Measurements from ENCODE around the gene CLPSL1. TPM values are rescaled to one million over a fixed set of nuclear protein-coding genes. Genes with fewer than 3 reads are reported as not detected.

CLPSL1 gene
- total and polyA plus RNA-seq, 2 of the 13 experiments (the other 11 are each of a cell fraction or from before 2014, with no cell fraction given), result not detected

DNA sequence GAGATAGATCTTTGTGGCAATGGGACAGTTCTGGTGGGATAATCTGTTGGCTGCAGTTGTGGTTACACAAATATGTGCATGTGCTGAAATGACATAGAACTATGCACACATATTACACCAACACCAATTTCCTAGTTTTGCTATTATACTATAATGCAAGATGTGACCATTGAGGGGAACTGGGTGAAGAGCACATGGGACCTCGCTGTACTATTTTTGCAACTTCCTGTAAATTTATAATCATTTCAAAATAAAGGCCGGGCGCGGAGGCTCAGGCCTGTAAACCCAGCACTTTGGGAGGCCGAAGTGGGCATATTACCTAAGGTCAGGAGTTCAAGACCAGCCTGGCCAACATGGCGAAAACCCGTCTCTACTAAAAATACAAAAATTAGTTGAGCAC, 35.3 kb upstream of the CLPSL1 start:
- H3K27ac ChIP-seq (ENCODE audit: extremely low read length, insufficient read depth, low read length), result no peak overlapping the region
- in situ Hi-C loops (cut with HindIII; ENCODE audit: extremely low pct_ligation_motif_present, low pct_unique_long_range_greater_than_20kb) (no loop called here), intact Hi-C loops (cut with micrococcal nuclease; ENCODE audit: unreplicated experiment) (no loop called here)
- H3K9me3 ChIP-seq (ENCODE audit: low read length), result 0 out of 2 replicates have a peak, but pooled peaks cover 4% of the 10 kb centered on the region
- TF ChIP-seq ZNF720 (CRISPR knock-in tag; IDR thresholded peaks at IDR 0.05), result no peak
- TF ChIP-seq MAFK (conservative IDR thresholded peaks at IDR 0.05 in 1 of 2, IDR thresholded peaks at IDR 0.05 in 1 of 2; ENCODE audit: low read length in 2 of 2), result no peak
- no peak for TF ChIP-seq ZFP36L1 (CRISPR knock-in tag; IDR thresholded peaks at IDR 0.05)
- no peak for TF ChIP-seq MZF1 (CRISPR knock-in tag; IDR thresholded peaks at IDR 0.05; ENCODE audit: borderline replicate concordance)
- H3K27me3 ChIP-seq (ENCODE audit: control insufficient read depth in 1 of 2, insufficient read depth in 2 of 2, low read length in 2 of 2), result peaks cover 3 to 6% of the 10 kb centered on the region in 2 experiments; a peak in 3 of 5 replicates
- H3K4me1 ChIP-seq (ENCODE audit: insufficient read depth, low read length), result peaks cover 30% of the 10 kb centered on the region
- ChIA-PET POLR2A (no interaction called here), CTCF (ENCODE audit: low intra/inter-chr PET ratio, low total read pairs) (no interaction called here)
- no peaks in the 10 kb centered on the region for H3K79me2 ChIP-seq (ENCODE audit: insufficient read depth, low read length)
- no peak overlapping the region for H2AFZ ChIP-seq (ENCODE audit: low read length)
- H3K9ac ChIP-seq (ENCODE audit: insufficient read depth, low read depth, low read length), result no peak overlapping the region
- no peak overlapping the region for H3K4me3 ChIP-seq (replicated peaks in 1 of 3; ENCODE audit: insufficient read depth in 1 of 3, low read depth in 2 of 3, low read length in 3 of 3)
- 74% methylated on average over 7 of the region's 7 CpGs for WGBS (ENCODE audit: low lambda C conversion rate)
- no TSS peak for BruUV-seq (replicated peaks)
- H3K36me3 ChIP-seq (replicated peaks in 1 of 2; ENCODE audit: control insufficient read depth in 1 of 2, insufficient read depth in 2 of 2, low read length in 2 of 2), result no peaks in the 10 kb centered on the region
- no peak for DNase-seq (ENCODE audit: low spot score)
- H3K4me2 ChIP-seq (ENCODE audit: low read depth, low read length), result no peak overlapping the region
- no peak for ATAC-seq
- FAIRE-seq, result no peak
- H4K20me1 ChIP-seq (ENCODE audit: insufficient read depth, low read length), result no peaks in the 10 kb centered on the region

- Histone ChIP-seq H3K9ac (ENCODE audit: insufficient read depth, low read depth, low read length) (no peak overlapping the region), H3K4me1 (ENCODE audit: insufficient read depth, low read length) (peaks cover 27% of the 10 kb centered on the region), H3K4me2 (ENCODE audit: low read depth, low read length) (no peak overlapping the region), H2AFZ (ENCODE audit: low read length) (no peak overlapping the region), H3K79me2 (ENCODE audit: insufficient read depth, low read length) (no peaks in the 10 kb centered on the region), H3K36me3 (replicated peaks in 1 of 2; ENCODE audit: control insufficient read depth in 1 of 2, insufficient read depth in 2 of 2, low read length in 2 of 2) (no peaks in the 10 kb centered on the region), H3K4me3 (replicated peaks in 1 of 3; ENCODE audit: insufficient read depth in 1 of 3, low read depth in 2 of 3, low read length in 3 of 3) (no peak overlapping the region), H3K9me3 (ENCODE audit: low read length) (0 out of 2 replicates have a peak, but pooled peaks cover 4% of the 10 kb centered on the region), H3K27me3 (ENCODE audit: control insufficient read depth in 1 of 2, insufficient read depth in 2 of 2, low read length in 2 of 2) (peaks cover 5 to 10% of the 10 kb centered on the region in 2 experiments; a peak in 4 of 5 replicates), H3K27ac (ENCODE audit: extremely low read length, insufficient read depth, low read length) (no peak overlapping the region), H4K20me1 (ENCODE audit: insufficient read depth, low read length) (no peaks in the 10 kb centered on the region)
- in situ Hi-C loops (cut with HindIII; ENCODE audit: extremely low pct_ligation_motif_present, low pct_unique_long_range_greater_than_20kb), result no loop called here
- DNase-seq (ENCODE audit: low spot score), result no peak
- 45% methylated on average over 3 of the region's 3 CpGs for WGBS (ENCODE audit: low lambda C conversion rate)
- ChIA-PET POLR2A (interaction anchor here (0.6 kb wide), 1 partner anchor 58 kb away, joined by 3 read pairs; no protein-coding TSS in a partner anchor), CTCF (ENCODE audit: low intra/inter-chr PET ratio, low total read pairs) (no interaction called here)
- no peak for FAIRE-seq
- BruUV-seq (replicated peaks), result no TSS peak
- intact Hi-C loops (cut with micrococcal nuclease; ENCODE audit: unreplicated experiment), result no loop called here
- ATAC-seq, result no peak
- TF ChIP-seq TAF1 (CRISPR knock-in tag; IDR thresholded peaks at IDR 0.05) (no peak), ZNF337 (CRISPR knock-in tag; IDR thresholded peaks at IDR 0.05; ENCODE audit: borderline replicate concordance, low read depth) (no peak), ONECUT2 (CRISPR knock-in tag; IDR thresholded peaks at IDR 0.05) (no peak), ZNF709 (CRISPR knock-in tag; IDR thresholded peaks at IDR 0.05) (no peak), GMEB1 (CRISPR knock-in tag; IDR thresholded peaks at IDR 0.05; ENCODE audit: borderline replicate concordance) (no peak), AHR (CRISPR knock-in tag; IDR thresholded peaks at IDR 0.05) (no peak), ATF5 (CRISPR knock-in tag; IDR thresholded peaks at IDR 0.05; ENCODE audit: low read depth) (no peak), SNRNP70 (IDR thresholded peaks at IDR 0.05; ENCODE audit: low read depth, low read length) (no peak), MLLT10 (CRISPR knock-in tag; IDR thresholded peaks at IDR 0.05) (no peak), ZNF432 (CRISPR knock-in tag; IDR thresholded peaks at IDR 0.05; ENCODE audit: borderline replicate concordance) (no peak), CENPT (CRISPR knock-in tag; IDR thresholded peaks at IDR 0.05; ENCODE audit: low read depth) (no peak), KDM4B (CRISPR knock-in tag; IDR thresholded peaks at IDR 0.05) (no peak), ZNF12 (CRISPR knock-in tag; IDR thresholded peaks at IDR 0.05) (no peak), NFIB (CRISPR knock-in tag; IDR thresholded peaks at IDR 0.05; ENCODE audit: borderline replicate concordance) (no peak), POLR2AphosphoS2 (IDR thresholded peaks at IDR 0.05; ENCODE audit: low read depth, low read length) (no peak), MEIS2 (CRISPR knock-in tag; IDR thresholded peaks at IDR 0.05) (no peak)
Observed at GRCh38 chr6:35746516-35746915, 34.3 kb upstream of the CLPSL1 start.
